Measurements from ENCODE around the gene KARS1.

The KARS1 gene

DNA sequence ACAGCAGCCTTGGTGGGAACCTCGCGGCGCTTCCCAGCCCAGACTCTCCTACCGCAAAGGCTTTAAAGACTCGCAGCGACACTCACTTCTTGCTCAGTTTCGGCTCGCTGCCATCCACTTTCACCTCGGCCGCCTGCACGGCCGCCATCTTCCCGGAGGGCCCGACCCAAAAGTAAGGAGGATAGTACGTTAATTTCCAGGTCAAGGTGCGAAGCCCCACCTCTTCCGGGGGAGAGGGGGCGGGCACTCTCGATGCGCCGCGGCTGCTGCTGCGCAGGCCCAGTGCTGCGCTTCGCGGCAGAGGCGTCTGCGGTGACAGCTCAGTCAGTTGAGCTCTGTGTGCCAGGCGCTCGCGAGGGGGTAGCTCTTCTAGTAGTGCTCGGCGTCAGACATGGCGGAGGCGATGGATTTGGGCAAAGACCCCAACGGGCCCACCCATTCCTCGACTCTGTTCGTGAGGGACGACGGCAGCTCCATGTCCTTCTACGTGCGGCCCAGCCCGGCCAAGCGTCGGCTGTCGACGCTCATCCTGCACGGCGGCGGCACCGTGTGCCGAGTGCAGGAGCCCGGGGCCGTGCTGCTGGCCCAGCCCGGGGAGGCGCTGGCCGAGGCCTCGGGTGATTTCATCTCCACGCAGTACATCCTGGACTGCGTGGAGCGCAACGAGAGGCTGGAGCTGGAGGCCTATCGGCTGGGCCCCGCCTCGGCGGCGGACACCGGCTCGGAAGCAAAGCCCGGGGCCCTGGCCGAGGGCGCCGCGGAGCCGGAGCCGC, at the start of gene KARS1, which contains the start of gene TERF2IP:
Gene KARS1 (minus strand): TSS at position 174 of the 773 bp plus-strand sequence. CDS start 26 bp downstream, at position 148.
Gene TERF2IP (plus strand): TSS at position 282 of the 773 bp plus-strand sequence. CDS start 110 bp downstream, at position 392.
- DNase-seq: peak; percentile 71

DNA sequence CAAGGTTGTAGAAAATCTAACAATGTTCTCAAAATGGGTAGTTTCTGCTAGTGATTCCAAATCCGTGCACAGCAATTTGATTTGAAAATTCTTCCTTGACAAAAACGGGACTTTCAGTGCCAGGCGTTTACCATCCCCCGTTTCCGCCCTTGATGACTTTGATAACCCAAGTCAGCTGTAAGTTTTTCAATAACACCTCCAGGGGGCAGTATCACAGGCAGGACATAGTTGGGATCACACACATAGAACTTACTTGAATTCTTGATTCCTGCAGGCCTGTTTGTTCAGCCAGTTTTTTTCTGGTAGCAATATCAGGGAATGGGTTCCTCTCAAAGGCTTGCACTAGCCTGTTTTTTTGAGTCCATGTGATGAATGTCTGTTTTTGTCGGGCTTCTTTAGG, 48.2 kb upstream of the KARS1 start:
- no peak for DNase-seq

DNA sequence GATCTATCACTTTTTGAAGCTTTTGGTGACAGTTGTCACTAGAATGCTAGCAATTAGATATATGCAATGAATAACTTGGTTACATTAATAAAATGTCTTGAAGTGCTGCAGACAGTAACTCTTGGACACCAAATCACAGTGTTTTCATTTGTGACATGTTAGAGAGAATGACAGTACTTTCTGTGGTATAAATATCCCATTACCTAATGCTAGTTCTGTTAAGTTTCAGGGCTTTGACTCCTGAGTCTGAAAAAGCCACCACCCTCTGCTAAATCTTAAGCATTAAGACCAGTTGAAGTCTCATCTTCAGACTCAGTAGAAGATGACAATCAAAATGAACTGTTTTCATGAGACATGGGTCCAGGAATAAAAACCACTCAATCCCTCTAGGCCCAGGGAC, 39.9 kb upstream of the KARS1 start:
- no peak for DNase-seq

DNA sequence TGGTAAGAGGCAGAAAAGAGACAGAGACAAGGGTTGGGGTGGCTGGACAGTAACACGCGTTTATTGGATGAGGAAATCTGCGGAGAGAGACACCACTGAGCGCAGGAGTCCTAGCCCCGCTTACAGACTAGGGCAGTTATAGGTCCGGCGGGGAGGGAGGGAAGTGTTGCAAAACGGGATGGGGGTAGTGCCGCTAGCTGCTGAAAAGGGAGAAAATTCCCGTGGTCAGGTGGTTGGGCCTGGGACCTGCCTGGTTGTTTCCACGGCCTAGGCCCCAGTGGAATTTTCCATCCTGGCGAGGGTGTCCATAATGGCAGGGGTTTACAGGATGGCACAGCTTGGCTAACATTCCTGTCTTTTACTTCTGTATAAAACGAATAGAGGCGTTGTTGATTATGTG, 34.8 kb upstream of the KARS1 start:
- DNase-seq: no peak

DNA sequence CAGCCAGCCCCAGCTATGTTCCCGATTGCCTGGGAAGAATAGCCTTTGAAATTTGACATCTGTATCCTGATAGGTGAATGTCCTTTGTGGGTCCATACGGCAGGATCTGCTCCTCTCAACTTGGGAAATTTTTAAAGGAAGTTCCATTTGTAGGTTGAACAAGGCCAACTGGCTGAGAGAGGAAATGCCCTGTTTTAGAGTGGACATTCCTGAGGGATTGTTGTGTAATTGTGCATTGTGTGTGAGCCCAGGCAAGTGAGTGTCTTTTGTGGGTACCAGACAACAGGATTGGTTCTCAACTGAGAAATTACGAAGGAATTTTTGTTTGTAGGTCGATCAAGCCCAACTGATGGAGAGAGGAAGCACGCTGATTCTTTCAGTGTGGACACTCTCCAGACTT, 31.9 kb upstream of the KARS1 start:
- DNase-seq: no peak

DNA sequence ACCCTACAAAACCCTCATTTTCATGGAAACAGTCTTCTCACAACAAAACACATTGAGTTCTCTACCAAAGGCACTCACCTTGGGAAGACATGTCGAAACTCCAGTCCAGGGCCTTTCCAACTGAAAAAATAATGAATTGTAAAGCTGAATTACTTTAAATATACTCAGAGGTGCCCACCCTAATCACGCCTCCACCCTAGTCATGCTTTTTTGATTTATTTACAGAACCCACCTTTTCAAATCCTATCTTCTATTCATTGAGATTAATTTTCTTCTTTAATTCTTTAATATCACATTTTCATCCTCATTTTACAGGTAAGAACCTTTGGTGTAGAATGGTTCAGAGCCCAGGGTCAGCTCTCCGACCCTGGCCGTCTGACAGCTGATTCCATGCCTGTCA, 29.4 kb upstream of the KARS1 start, which contains the start of gene CPHXL2:
Gene CPHXL2 (minus strand): TSS at position 101 of the 400 bp plus-strand sequence. CDS start 10 bp downstream, at position 91.
- DNase-seq: no peak

DNA sequence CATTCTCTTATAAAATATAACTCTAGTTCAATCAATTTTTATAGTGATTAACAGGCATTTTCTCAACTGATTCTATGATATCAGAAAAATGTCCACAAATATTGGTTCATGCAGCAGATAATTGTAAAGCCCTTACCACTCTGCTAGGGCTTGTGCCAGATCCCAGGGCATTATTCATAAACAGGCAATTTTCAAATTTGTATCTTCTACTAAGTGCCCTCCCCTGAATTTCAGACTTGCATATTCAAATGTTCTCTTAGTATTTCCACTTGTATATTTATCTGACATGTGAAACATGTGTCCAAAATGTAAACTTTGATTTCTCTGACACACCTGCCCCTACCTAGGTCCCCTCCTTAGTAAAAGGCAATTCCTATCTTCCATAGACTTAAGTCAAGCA, 20.0 kb upstream of the KARS1 start:
- no peak for DNase-seq

DNA sequence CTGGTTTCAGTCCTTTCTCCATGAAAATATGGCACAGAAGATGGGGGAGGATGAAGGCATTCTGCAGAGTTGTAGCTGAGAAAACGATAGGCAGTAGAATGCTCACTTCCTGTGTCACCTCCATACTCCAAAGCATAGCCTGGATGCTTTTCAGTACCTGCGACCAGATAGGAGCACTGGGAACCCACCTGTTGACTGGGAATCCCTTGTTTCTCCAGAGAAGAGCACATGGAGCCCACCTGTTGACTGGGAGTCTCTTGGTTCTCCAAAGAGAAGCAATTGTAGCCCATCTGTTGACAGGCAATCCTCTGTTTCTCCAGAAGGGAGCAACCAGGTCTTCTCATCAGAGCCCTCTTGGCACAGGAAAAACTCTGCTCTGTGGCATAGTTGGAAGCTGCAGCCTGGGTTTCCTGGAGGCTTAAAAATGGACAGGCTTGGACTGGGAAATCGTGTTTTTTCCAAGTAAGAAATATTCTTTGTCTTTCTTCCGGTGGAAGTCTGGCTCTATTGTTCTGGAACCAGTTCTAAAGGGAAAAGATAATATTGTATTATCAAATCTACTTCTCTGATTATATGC, 13.3 kb upstream of the KARS1 start:
- DNase-seq: no peak

DNA sequence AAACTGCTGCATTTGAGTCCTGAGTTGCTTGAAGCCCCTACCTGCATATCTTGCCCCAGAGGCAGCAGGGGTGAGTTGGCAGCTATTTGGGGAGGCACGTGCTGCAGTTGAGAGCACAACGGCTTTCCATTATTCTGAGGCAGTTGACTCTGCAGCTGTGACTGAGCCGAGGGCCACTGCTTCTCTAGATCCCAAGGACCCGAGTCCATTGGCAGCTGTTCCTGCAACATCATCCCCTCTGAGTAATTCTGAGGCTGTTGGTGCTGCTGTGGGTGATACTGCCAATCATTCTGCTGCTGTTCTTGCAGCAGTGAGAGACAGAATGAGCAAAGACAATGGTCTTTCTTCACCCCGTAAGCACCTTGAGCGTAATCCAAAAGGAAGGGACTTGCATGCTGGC, 12.9 kb upstream of the KARS1 start:
- no peak for DNase-seq

DNA sequence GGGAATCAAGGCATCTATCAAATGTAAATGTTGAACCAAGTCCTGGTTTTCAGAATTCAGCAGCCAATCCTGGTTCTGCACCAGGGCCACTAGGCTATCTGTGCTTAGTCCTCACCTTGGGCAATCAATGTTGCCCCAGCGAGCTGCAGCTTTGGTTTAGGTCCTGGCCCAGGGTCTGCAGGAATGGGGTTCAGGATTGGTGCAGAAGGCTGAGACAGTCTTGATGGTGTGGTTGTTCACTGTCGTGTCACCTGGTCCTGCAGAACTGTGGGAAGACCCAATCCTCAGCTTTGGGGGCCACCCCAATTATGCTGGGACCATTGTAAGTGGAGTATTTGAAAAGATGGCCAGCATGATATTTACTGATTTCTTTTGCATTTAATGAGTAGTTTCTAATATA, 10.7 kb upstream of the KARS1 start:
- DNase-seq: no peak

DNA sequence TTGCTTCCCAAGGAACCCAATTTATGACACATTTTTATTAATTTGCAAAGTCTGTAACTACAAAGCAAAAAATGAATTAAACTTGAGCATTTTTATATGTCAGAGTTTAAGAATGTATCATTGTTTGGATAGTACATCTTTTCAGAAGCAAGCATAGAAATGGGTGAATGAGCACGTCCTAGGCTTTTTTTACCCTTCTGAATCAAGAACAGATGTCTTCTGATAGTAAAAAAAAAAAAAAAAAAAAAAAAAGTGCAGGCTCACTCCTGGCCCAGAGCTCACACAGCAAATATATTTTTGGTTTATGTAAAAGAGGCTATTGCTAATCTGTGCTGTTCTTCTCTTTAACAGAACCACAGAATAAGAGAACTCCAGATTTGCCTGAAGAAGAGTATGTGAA, 6.5 kb upstream of the KARS1 start:
- no peak for DNase-seq

DNA sequence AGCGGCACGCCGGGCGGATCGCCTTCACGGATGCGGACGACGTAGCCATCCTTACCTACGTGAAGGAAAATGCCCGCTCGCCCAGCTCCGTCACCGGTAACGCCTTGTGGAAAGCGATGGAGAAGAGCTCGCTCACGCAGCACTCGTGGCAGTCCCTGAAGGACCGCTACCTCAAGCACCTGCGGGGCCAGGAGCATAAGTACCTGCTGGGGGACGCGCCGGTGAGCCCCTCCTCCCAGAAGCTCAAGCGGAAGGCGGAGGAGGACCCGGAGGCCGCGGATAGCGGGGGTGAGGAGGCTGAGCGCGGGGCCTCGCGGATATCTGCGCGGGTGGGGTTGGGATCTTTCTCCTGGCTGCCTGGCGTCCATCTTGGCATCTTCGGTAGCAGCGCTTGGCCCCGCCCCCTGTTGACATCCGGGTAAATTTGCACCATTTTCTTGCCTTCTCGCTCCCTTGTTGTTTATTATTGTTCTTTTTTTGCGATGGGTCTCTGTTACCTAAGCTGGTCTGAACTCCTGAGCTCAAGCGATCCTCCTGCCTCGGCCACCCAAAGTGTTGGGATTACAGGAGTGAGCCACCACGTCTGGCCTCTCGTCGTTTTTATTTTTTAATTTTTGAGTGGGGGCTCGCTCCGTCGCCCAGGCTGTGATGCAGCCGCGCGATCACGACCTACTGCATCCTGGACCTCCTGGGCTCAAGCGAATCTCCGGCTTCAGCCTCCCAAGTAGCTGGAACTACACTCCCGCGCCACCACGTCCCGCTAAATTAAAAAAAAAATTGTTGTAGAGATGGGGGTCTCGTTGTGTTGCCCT, 1.0 kb upstream of the KARS1 start:
- peak; percentile 36 for DNase-seq

DNA sequence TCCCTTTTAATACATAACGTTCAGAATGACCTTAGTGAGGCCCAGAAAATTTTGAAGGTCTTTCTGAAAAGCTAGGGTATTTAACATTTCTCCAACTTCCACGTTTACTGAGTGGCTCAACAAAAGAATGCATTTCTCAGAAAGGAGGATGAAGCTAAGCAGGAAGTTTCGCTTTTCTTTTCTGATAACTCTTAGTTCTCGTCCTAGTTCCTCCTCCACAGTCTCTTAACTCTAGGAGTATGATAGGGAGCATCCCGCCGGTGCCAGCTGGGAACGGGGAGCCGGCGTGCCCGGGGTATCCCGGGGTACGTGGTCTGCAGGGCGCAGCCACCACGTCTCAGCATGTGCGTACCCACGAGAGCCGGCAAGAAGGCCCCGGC, 363 bp downstream of the KARS1 start:
- DNase-seq: no peak

DNA sequence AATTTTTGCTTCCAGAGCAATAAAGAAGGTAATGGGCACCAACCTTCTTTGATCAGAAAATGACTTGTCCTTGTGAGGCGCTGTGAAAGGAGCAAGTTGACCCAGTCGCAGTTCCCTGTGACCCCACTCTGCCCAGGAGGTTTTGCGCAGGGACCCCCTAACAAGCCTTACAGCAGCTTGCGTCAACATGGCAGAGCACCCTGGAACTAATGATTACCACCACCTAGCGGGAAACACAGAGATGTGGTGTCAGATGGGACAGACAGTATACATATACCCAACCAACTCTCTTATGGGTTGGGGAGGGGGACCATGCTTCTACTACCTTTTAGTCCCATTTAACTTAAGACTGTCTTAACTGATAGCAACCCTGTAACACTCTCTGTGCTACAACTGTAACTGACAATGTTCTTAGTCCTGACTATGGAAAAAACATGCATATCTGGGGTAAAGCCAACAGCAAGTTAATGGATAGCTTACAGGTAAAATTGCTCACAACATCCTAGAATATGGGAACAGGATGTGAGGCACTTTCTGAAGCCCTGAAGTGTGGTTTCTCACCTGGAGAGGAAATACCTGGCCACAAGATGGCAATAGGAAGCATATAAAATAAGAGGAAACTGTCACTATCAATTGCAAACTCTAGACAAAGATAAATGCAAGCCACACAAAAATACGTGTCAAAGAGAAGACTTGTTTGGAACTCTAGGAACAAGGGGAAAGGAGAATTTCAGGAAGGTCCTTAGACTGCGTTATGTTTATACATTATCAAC, 3.0 kb downstream of the KARS1 start:
- DNase-seq: no peak

DNA sequence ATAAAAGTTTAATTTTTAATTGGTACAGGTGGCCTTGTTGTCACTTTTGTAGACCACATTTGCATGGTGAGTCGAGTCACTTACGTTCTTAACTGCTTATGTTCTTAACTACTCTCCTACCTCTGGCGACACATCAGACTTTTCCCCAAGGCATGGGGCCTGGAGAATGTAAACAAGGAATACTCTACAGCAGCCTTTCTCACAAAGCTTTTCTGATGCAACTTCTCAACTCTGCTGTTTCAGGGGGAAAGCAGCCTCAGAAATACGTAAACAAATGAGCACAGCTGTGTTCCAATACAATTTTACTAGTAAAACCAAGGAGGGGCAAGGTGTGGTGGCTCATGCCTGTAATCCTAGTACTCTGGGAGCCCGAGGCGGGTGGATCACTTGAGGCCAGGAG, 6.9 kb downstream of the KARS1 start:
- no peak for DNase-seq

DNA sequence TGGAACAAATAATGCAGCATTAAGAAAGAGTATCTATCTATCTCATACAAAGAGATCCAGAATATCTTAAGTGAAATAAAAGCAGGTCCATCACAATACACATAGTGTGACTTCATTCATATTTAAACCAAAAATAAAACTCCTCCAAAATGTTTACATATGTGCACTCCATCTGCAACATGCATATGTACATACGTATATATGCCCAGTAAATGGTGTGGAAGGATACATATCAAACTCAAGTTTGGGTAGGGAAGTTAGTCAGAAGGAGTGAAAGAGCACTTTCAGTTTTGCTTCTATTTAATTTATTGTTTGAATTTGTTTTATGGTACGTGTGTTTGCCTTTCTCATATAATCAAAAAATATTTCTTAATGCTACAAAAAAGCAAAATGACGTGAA, 12.4 kb downstream of the KARS1 start:
- DNase-seq: no peak

DNA sequence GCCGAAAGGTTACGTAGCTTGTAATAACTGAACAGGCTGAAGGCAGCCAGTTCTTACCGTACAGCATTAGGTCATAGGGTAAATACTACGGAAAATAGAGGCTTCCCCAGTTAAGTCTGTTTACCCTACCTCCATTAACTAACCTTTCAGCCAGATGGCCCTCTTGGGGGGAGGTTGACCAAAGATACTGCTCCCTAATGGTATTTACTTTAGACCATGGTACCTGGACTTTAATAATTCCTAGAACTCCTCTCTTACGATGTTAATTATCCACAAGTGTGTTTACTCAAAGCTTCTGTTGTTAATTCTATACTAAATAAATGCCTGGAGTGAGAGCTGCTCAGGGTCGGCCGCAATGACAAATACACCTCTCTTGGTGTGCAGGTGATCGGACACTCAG, 14.6 kb downstream of the KARS1 start:
- peak; percentile 83 for DNase-seq

DNA sequence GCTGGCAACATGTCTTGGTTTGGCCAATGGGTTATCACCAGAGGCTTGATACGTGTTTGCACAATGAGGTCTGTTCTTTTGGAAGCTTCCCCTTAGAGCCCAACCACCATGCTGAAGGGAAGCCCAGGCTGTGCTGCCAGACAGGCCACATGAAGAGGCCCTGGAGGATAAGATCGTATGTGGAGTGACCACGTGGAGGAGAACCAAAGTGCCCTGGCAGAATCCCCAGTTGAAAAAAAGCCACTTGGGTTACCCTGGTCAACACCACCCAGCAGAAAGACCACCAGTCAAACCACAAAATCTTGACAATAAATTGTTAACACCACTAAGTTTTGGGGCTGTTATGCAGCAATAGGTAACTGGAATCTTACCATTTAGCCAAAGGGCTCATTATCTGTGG, 17.4 kb downstream of the KARS1 start:
- no peak for DNase-seq

DNA sequence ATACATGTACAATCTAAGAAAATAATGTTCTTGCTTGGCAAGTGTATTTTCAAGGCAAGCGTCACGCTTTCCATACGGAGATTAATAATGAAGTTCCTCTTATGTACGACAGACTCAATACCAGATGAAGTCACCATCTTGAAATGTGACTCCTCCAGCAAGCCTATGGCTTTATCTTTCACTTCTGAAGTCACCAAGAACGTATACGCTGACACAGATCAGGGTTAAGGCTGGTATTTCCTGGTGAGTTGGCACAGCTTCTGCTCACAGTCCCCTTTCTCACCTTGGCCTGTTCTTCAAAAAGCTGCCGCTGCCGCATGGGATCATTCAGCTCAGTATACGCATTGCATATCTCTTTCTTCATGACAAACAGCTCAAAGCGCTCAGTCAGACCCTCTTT, 18.3 kb downstream of the KARS1 start:
- no peak for DNase-seq

DNA sequence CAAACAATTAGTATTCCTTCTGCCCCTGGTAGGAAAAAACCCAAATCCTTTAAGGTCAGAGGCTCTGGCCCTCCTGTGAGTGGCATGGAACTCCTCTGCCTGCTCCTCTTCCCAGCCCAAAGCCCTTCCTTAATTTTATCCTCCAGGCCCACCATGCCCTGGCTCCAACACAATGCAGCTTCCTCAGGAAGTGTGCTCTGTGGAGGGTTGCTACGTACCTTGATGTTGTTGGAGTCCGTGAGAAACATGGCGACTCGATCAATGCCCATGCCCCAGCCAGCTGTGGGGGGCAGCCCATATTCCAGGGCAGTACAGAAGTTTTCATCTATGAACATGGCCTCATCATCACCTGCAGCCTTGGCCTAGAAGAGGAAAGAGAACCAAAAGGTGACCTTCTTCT, 19.1 kb downstream of the KARS1 start:
- DNase-seq: no peak

DNA sequence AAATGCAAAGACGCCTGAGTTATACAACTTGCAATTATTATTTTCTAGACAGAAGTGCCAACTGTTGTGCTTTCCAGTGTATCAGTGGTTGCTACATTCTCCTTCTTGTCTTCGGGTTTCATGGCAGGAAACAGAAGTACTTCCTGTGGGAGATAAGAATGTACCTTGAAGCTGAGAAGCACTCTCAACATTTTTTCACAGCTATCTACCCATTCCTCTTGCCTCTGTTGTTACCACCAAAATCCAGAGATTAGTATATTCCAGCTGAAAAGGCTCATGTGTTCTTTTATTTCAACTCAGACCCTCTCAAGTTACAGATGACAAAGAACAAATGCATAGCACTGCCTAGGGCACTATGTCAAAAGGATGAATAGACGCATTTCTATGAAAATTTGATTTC, 19.6 kb downstream of the KARS1 start:
- no peak for DNase-seq

DNA sequence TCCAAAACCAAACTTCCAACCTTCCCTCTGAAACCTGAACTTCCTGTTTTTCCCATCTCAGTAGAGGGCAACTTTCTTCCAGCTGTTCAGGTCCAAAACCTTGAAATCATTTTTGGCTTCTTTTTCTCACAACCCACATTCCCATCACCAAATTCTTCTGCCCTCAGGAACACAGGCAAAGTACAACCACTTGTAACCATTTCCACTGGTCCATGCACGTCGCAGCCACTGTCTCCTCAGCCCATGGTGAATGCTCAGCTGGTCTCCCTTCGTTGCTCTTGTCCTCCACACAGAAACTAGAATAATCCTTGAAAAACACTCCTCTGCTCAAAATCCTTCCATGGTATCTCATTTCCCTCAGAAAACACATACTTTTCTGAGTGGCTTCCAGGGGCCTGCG, 20.7 kb downstream of the KARS1 start:
- DNase-seq: no peak

DNA sequence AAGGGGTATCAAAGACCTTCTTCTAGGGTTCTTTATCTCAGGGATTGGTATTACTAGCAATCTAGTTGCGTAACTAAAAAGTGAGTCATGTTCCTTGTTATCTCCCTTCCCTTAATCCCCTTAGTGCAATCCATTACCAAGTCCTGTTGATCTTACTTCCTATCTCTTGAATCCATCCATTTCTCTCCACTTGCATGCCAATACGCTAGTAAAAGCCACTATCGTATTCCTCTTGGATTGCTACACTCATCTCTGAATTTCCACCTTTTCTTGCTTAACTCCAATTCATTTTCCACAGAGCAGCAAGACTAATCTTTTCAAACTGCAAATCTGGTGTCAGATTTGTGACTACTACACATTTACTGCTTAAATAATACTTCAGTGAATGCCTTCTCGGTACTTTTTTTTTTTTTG, 22.5 kb downstream of the KARS1 start:
- DNase-seq: no peak

Measured in NCI-H774 (cell line).